Fibroblast of the conjunctiva (primary cell): ENCODE results near the gene TMEM109.

Experiments
- DNase-seq: peaks from one replicate; pipeline ENCODE4 v3.0.0-alpha.2; 2010; ENCODE audit warnings: low read depth

The TMEM109 gene, protein sequence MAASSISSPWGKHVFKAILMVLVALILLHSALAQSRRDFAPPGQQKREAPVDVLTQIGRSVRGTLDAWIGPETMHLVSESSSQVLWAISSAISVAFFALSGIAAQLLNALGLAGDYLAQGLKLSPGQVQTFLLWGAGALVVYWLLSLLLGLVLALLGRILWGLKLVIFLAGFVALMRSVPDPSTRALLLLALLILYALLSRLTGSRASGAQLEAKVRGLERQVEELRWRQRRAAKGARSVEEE

DNA sequence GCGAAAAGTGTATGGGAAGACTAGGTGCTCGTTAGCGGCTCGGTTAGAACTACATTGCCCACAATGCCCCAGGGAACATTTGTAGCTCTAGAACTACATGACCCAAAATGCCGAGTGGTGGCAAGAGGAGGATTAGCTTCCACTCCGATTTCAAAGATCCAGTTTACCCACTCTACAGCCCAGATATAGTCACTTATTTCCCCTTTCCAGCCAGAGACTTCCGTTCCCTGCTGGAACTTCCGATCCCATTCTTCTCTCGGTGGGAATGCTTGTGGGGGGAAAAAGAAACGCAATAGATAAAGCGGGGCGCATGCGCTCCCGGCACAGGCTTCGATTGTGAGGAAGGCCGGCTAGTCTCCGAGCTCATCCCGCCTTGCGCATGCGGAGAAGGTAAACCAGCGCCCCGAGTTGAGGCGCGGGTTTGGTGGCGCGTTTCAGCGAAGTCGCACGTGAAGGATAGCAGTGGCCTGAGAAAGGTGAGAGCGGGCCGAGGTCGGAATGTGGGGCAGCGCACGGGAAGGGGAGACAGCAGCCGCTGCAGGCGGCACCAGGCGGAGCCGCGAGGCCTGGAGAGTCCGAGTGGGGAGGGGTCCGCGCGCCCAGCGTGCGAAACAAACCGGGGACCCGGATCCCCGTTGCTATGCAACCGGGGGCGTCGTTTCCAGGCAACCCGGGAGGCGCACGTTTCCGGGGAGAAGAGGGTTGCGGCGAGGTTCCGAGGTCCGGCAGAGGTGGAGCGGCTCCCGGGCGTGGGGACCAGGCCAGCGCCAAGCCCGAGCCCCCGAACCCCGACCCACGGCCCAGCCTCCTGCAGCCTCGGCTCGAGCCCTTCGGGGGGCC, at the start of gene TMEM109:
TMEM109 (plus strand) TSS at position 366 of the 840 bp plus-strand sequence. CDS start 5,536 bp downstream, outside the sequence.
- peak; percentile 78 for DNase-seq

DNA sequence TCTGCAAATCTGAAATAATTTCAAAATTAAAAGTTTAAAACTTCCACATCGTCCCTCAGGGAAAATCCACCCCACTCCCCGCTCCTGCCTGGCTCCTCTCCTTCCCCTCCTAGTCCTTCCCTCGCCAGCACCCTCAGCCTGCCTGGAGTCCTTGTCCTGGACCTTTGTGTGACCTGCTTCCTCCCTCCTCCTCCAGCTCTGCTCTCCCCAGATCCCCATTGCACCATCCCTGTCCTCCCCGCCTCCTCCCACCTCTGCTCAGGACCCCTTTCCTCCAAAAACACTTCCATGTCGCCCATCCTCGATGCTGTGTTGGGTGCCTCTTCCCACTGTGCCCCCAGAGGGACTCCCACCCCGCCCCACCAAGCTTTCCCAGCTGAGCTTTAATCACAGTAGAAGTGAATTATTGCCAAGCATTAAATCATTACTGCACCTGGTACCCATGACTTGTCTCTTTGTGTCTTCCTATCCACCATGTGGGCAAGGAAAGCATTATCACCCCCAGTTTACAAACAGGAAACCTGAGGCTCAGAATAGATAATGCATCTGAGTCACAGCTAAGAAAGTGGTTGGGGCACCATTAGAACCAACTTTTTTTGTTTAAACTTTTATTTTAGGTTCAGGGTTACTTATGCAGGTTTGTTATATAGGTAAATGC, 49.0 kb upstream of the TMEM109 start:
- no peak for DNase-seq

DNA sequence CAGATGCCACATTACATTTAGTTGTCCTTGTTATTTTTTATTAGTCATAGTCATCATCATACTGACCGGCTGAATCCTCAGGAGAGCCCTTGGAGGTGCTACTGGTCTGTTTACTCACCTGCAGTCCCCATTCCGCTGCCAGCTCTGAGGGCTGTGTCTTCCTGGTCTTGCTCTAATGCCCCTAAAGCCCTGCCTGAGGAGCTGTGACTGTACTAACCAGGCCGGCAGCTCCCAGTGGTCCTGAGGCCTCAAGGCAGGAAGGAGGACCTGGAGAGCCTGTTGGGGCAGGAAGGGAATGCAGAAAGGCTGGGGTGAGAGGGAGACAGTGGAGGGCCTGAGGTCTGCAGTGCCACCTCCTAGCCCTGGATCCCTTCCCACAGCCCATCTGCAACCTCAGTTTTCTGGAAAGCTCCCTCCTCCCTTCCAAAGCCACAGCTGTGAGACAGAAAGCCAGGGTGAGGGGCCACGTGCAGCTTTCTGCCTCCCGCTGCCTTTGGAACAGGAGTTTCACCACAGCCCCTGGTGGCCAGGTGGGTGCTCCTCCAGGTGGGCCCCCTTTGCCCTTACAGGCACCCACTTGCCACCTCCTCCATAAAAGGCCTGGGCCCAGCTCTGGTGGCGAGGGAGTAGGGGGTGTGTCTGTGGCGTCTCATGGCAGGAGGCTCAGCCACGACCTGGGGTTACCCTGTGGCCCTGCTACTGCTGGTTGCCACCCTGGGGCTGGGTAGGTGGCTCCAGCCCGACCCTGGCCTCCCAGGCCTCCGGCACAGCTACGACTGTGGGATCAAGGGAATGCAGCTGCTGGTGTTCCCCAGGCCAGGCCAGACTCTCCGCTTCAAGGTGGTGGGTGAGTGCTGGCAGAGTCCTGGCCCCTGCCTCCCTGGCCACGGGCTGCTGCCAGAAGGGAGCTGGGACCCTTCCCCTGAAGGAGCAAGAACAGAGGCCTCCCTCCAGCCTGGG, 46.8 kb upstream of the TMEM109 start, which contains the start of gene ZP1:
ZP1 (plus strand) TSS at position 632 of the 960 bp plus-strand sequence; CDS start at position 652, 20 bp downstream.
- no peak for DNase-seq

DNA sequence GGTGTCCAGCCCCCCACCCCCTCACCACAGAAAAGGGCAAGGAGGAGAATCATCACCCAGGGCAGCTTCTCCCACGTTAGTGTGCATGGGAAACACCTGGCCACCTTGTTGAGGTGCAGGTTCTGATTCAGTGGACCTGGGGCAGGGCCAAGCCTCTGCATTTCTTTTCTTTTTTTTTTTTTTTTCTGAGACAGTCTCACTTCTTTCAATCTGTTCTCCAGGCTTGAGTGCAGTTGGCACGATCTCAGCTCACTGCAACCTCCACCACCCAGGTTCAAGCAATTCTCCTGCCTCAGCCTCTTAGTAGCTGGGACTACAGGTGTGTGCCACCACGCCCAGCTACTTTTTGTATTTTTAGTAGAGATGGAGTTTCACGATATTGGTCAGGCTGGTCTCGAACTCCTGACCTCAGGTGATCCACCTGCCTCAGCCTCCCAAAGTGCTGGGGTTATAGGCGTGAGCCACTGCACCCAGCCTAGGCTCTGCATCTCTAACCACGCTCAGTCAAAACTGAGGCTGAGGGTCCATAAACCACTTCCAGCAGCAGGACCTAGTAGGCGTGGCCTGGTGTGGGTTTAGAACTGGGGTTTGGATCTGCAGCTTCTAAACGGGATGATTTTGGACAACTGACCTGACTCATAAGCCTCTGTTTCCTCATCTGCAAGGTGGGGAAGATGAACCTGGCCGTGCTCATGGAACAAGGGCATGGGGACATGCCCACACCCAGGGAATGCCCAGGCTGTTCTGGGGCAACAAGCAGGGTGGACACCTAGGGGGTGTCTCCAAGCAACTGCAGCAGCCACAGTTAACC, 45.9 kb upstream of the TMEM109 start:
- no peak for DNase-seq

DNA sequence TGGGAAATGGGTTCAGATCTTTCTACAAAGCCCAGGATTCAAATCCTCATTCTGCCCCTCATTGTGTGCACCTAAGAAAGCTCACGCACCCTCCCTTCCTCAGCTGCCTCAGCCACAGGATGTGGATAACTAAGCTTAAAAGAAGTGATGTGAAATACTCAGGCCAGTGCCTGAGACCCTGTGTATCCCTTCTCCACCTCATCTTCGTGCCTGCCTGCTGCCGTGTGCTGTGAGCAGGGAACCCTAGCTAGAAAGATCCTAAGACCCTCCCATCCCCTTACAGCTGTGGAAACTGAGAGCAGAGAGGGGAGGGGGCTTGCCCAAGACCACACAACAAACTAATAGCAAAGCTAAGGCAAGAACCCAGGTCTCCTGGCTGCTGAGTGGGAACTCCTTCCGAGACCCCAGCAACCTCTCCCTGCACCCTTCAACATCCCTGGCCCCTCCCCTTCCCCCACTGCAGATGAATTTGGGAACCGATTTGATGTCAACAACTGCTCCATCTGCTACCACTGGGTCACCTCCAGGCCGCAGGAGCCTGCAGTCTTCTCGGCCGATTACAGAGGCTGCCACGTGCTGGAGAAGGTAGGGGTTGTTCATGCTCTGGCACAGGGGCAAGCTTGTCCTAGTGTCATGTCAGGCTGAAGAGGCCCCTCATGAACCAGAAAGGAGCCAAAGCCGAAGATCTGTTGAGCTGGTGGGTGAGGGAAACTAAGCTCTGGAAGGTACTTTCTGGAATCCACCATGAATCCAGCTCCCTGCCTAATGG, 45.1 kb upstream of the TMEM109 start:
- no peak for DNase-seq

DNA sequence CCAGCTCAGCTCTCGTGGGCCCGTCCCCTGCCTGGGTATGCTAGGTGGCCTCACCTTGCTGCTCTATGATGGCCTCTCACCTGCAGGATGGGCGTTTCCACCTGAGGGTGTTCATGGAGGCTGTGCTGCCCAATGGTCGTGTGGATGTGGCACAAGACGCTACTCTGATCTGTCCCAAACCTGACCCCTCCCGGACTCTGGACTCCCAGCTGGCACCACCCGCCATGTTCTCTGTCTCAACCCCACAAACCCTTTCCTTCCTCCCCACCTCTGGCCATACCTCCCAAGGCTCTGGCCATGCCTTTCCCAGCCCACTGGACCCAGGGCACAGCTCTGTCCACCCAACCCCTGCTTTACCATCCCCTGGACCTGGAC, 44.5 kb upstream of the TMEM109 start:
- DNase-seq, result no peak

DNA sequence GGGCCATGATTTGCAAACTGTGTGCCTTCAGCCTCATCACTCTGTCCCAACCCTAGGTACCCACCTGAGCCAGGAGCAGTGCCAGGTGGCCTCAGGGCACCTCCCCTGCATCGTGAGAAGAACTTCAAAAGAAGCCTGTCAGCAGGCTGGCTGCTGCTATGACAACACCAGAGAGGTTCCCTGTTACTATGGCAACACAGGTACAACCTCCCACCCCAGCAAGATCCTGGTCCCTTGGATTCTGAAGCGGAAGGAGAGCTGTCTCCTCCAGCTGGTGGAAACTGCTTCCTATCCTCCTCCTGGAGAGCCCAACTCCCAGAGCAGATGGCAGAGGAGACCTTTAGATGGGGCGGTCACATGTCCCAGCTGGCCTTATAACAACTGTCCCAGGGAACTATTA, 43.7 kb upstream of the TMEM109 start:
- DNase-seq, result no peak

DNA sequence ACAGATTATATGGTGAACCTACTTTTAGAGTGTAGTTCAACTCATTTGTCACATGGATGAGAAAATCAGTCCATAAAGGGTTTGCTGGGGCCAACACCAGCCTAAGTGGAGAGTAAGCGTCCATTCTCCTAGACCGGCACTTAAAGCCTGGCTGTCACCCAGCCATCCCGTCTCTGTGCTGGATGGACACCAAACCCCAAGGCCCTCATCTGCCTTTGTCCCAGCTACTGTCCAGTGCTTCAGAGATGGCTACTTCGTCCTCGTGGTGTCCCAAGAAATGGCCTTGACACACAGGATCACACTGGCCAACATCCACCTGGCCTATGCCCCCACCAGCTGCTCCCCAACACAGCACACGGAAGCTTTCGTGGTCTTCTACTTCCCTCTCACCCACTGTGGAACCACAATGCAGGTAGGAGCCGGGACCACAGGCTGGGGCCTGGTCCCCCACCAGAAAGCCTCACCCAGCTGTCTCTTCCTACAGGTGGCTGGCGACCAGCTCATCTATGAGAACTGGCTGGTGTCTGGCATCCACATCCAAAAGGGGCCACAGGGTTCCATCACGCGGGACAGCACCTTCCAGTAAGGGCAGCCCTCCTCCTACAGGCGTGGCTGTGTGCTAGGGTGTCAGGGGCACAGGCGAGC, 43.1 kb upstream of the TMEM109 start:
- DNase-seq, result no peak

DNA sequence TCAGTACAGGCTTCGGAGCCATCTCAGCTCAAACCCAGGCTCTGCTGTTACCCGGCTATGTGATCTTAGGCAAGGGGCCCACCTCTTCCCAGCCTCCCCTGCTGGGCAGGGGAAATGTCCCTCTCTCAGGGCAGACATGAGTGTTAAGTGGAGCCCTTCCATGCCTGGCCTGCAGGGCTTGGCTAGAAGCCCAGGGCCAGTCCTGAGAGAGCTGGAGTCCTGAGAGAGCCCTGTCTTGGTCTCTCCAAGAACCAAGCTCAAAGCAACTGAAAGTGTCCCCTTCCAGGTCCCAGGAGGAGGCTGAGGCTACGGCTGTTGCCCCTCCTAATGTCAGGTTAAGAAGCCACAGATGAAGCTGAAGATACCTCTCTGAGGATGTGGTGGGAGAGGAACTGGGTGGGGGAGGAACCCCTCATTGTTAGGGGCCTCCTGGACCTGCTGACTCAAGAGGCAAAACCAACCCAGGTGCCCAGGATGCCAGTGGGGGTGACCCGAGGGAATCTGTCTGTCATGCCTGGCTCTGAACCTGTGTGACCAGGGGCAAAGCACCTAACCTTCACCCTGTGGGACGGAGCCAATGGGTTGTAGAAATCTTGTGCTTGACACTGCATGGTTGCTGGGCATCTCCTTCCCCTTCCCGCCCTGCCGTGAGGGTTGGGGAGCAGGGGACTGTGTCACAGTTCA, 42.4 kb upstream of the TMEM109 start:
- no peak for DNase-seq

DNA sequence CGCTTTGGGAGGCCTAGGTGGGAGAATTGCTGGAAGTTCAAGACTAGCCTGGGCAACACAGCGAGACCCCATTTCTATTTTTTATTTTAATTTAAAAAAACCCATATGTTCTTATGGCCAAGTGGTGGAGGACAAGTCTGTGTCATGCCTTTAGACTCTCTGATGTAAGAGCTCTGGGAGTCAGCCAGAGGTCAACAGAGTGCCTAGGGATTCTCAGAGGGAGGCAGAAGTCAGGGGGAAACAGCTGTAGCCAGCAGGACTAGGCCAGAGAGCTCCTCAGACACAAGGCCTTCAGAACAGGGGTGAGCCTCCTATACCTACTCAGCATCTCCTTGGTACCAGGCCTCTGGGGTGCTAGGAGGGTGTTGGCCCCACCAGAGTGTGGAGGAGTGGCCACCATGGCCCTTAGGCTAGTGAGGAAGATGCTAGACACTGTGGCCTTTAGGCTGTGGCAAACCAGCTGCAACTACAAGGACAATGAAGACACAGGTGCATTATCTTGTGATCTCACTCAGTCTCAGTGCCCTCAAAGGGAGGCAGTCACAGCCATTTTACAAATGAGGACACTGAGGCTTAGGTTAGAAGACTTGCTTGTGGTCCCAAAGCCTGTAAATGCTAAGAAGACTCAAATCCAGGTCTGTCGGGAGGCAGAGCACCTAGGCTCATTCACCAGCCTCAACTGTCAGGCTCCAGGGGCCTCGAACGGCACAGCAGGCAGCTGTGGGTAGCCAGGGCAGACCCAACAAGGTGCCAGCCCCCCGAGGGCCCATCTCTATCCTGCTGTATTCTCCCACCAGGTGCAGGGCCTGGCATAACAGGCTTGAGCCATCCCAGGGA, 41.6 kb upstream of the TMEM109 start:
- peak; percentile 65 for DNase-seq

DNA sequence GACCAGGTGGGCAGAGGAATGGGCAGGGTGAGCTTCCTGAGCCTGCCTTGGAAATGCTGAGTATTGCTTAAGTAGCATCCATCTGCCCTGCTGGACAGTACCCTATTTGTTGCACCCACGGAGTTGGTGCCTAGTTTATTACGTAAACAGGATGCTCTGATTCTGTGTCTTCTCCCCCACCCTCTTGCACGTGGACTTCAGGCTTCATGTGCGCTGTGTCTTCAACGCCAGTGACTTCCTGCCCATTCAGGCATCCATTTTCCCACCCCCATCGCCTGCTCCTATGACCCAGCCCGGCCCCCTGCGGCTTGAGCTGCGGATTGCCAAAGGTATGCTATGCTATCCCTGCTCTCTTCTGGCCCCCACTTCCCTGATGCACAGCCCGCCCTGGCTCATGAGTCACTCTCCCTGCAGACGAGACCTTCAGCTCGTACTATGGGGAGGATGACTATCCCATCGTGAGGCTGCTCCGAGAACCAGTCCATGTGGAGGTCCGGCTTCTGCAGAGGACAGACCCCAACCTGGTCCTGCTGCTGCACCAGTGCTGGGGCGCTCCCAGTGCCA, 40.9 kb upstream of the TMEM109 start:
- DNase-seq, result peak; percentile 67

DNA sequence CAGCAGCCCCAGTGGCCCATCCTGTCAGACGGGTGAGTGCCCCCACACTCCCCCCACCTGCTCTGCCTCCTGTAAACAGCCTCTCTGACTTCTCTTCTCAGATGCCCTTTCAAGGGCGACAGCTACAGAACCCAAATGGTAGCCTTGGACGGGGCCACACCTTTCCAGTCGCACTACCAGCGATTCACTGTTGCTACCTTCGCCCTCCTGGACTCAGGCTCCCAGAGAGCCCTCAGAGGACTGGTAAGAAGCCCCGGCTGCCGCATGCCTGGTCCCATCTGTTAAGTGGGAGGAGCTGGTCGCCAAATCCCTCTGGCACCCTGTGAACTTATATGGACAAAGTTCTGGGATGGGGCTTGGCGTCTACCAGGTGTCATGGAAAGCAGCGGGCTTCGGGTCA, 40.4 kb upstream of the TMEM109 start:
- no peak for DNase-seq

DNA sequence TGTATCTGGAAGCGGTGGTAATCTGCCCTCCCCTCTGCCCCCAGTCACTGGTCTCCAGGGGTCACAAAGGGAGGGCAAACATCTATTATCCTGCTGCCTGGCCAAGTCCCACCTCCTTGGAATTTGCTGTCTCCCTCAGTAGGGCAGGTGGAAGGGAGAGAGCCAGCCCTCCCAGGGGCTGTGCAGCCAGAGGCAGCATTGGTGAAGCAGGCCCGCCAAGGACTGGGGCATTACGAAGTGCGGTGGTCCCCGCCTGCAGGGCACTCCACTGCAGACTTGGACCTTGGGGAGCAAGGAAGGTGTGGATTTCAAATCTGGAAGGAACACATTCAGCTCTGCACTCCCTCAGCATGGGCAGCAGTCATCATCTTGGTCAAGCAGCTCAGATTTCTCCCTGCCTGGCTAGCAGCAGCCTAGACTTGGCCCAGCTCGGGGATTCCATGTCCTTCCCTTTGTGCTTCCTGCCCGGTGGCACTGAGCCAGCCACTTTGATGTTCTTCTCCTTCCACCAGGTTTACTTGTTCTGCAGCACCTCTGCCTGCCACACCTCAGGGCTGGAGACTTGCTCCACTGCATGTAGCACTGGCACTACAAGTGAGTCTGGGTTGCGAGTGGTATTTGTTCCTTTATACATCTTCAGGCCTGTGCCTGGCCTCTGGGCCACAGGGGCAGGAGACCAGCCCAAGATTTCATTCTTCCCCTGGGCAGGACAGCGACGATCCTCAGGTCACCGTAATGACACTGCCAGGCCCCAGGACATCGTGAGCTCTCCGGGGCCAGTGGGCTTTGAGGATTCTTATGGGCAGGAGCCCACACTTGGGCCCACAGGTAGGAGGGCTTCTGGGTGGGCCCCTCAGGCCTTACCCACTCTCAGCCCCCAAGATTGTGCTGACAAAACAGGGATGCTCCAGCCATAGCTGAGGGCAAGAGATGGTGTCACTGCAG, 39.3 kb upstream of the TMEM109 start:
- DNase-seq, result no peak

DNA sequence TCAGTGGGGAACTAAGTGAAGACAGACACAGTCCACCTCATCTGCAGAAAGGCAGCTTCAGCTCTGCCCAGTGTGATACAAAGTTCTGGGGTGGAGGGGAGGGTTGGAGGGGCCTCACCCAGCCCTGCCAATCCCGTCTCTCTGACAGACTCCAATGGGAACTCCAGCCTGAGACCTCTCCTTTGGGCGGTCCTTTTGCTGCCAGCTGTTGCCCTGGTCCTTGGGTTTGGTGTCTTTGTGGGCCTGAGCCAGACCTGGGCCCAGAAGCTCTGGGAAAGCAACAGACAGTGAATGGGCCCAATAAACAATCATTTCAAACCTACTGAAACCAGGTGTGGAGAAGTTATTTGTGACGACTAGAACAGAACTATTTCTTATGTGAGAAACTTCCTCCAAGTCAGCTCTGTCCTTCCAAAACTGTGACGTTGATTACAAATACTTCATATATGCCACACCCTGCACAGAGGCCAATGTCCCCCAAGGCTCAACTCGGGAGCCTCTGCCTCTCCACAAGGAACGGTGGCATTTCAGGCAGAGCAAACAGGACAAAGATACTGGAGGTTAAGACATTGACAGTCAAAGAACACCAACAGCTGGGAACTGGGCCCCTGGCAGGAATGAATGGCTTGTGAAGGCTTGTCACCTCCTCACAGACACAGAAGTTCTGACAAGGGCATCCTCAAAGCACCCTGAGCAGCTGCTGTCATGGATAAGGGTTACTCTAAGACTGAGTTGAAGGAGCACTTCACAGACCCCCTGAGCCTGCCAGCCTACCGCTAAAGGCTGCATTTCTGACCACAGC, 38.4 kb upstream of the TMEM109 start:
- DNase-seq, result no peak

DNA sequence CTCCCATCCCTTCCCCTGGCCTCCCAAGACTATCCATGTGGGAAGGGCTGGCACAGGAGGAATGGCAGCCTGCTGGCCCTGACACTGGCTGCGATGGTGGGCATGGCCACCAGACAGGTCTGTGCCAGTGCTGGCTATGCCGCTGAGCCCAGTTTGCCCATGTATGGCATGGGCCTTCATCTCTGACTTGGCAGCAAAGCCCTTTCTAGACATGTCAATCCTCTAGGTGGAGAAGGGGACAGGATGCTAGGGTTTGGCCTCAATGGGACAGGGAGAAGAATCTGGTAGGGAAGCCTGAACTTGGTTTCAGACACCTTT, 37.8 kb upstream of the TMEM109 start:
- DNase-seq, result no peak
